Upper lobe of left lung (tissue), 6 donors: ENCODE measurements around the gene STARD10. TPM values are rescaled to one million over a fixed set of nuclear protein-coding genes. Genes with fewer than 3 reads are reported as not detected.

Experiments
- ATAC-seq, 2 donors: fragments of 200-7000 bp; cut with Tn5 transposase; one replicate each; pipeline ENCODE4 v1.9.1; 2022; ENCODE audit warnings: mild to moderate bottlenecking in 2 of 2, moderate library complexity in 2 of 2; ENCODE audit not compliant: low FRiP score in 2 of 2
- DNase-seq, 2 donors: peaks; one replicate each; pipeline ENCODE4 v3.0.0-alpha.2; 2019 to 2020
- H3K27ac ChIP-seq, 4 donors: fragments of 200-600 bp; sonication (generic); one replicate each; pipeline ENCODE4 v1.5.1; 2016 to 2019
- H3K27me3 ChIP-seq, 4 donors: fragments of 200-600 bp; sonication (generic); one replicate each; pipeline ENCODE4 v1.5.1; 2017 to 2019
- H3K36me3 ChIP-seq, 4 donors: fragments of 200-600 bp; sonication (generic); one replicate each; pipeline ENCODE4 v1.5.1; 2016 to 2019
- H3K4me1 ChIP-seq, 4 donors: fragments of 200-600 bp; sonication (generic); one replicate each; pipeline ENCODE4 v1.5.1; 2018 to 2019
- H3K4me3 ChIP-seq, 4 donors: fragments of 200-600 bp; sonication (generic); one replicate each; pipeline ENCODE4 v1.5.1; 2017 to 2019; ENCODE audit warnings: mild to moderate bottlenecking in 2 of 4, moderate library complexity in 1 of 4
- H3K9me3 ChIP-seq, 4 donors: fragments of 200-600 bp; sonication (generic); one replicate each; pipeline ENCODE4 v1.5.1; 2018 to 2019
- CTCF ChIP-seq, 6 experiments: fragments of 450-650 bp in 4 of 6; fragments of 200-600 bp in 2 of 6; sonication (generic) in 2 of 6; IDR thresholded peaks; one replicate each; pipeline ENCODE4 v1.5.1; 2016 to 2019; ENCODE audit warnings: antibody characterized with exemption in 6 of 6
- EP300 ChIP-seq, 4 donors: sonication (generic); formaldehyde crosslinking; IDR thresholded peaks; one replicate each; pipeline ENCODE4 v1.5.1; 2017; ENCODE audit warnings: antibody characterized with exemption in 4 of 4, control low read depth in 2 of 4
- POLR2A ChIP-seq, 4 donors: fragments of 450-650 bp; IDR thresholded peaks; one replicate each; pipeline ENCODE4 v1.5.1; 2016 to 2017; ENCODE audit warnings: antibody characterized with exemption in 4 of 4, mild to moderate bottlenecking in 2 of 4
- POLR2AphosphoS5 ChIP-seq, 2 donors: sonication (generic); formaldehyde crosslinking; IDR thresholded peaks; one replicate each; pipeline ENCODE4 v1.5.1; 2017; ENCODE audit warnings: antibody characterized with exemption in 2 of 2
- WGBS, 2 donors: methylation state at CpG; one replicate each; pipeline ENCODE4 v1.1.5; 2017 to 2018; 5-methylcytosine and 5-hydroxymethylcytosine counted together
- total RNA-seq, 6 donors: library from RNA; depleted of rRNA in 4 of 6; stranded (reverse); fragments of >200 nt in 4 of 6; gene quantifications; one replicate each; pipeline versions ENCODE4 v1.1.0 to v1.2.1, GENCODE V29; 2016 to 2021
- donor health status: DM: no; HTN: no; CAD: no; lungs with moderate emphysema.
- donor health status: DM: no; HTN: yes; CAD: no; lungs with severe emphysema.

STARD10 gene
- total RNA-seq, 6 donors from 2014 or later = 93.2 to 227 (median 151) TPM

- Histone ChIP-seq H3K9me3 (no peaks in the 10 kb centered on the region), H3K27ac (peak overlapping the region in 2 of 4 donors; percentile 31 to 48), H3K4me1 (peaks cover 34 to 78% (median 69%) of the 10 kb centered on the region in 4 donors), H3K27me3 (no peaks in the 10 kb centered on the region), H3K4me3 (no peak overlapping the region), H3K36me3 (no peaks in the 10 kb centered on the region)
- 81% methylated on average over 3 of the region's 3 CpGs; no CpG with 5 or more reads in 1 of the 2 donors for WGBS, 2 donors
- TF ChIP-seq POLR2AphosphoS5 (IDR thresholded peaks at IDR 0.05) = no peak
- no peak for DNase-seq
- ATAC-seq = no peak
These were observed 47.0 kb downstream of the STARD10 start for GRCh38 chr11:72746821-72747220.

- DNase-seq = no peak
- 70 to 80% methylated on average over 7 to 11 of the region's 11 CpGs for WGBS, 2 donors
- TF ChIP-seq POLR2AphosphoS5 (IDR thresholded peaks at IDR 0.05) (no peak), POLR2A (IDR thresholded peaks at IDR 0.05) (no peak), CTCF (IDR thresholded peaks at IDR 0.05) (no peak), EP300 (IDR thresholded peaks at IDR 0.05) (no peak)
- peak overlapping the region in 3 of 4 donors; percentile 31 to 54 (median 48) for H3K27ac ChIP-seq
- H3K4me1 ChIP-seq = peaks cover 37 to 78% (median 70%) of the 10 kb centered on the region in 4 donors
- ATAC-seq = no peak
- no peaks in the 10 kb centered on the region for H3K27me3 ChIP-seq
- no peaks in the 10 kb centered on the region for H3K9me3 ChIP-seq
- no peaks in the 10 kb centered on the region for H3K36me3 ChIP-seq
- no peak overlapping the region for H3K4me3 ChIP-seq
These were observed 47.8 kb downstream of the STARD10 start for GRCh38 chr11:72745925-72746550.

GRCh38 chr11:72745511-72745910, 48.3 kb downstream of the STARD10 start:
- DNase-seq (no peak), ATAC-seq (no peak)
- Histone ChIP-seq H3K9me3 (no peaks in the 10 kb centered on the region), H3K27ac (peak overlapping the region in 2 of 4 donors; percentile 31 to 54), H3K4me1 (peaks cover 38 to 78% (median 70%) of the 10 kb centered on the region in 4 donors), H3K27me3 (no peaks in the 10 kb centered on the region), H3K36me3 (no peaks in the 10 kb centered on the region), H3K4me3 (no peak overlapping the region)
- 67 to 75% methylated on average over 3 to 5 of the region's 5 CpGs for WGBS, 2 donors
- TF ChIP-seq POLR2AphosphoS5 (IDR thresholded peaks at IDR 0.05) = no peak

- TF ChIP-seq POLR2AphosphoS5 (IDR thresholded peaks at IDR 0.05) (no peak), CTCF (IDR thresholded peaks at IDR 0.05) (no peak), EP300 (IDR thresholded peaks at IDR 0.05) (no peak), POLR2A (IDR thresholded peaks at IDR 0.05) (no peak)
- no peak overlapping the region for H3K4me3 ChIP-seq
These were observed 49.4 kb downstream of the STARD10 start for GRCh38 chr11:72744474-72744873.

GRCh38 chr11:72743321-72744221, 50.3 kb downstream of the STARD10 start:
- 62 to 73% methylated on average over 5 to 6 of the region's 6 CpGs for WGBS, 2 donors
- H3K4me1 ChIP-seq = peaks cover 44 to 89% (median 78%) of the 10 kb centered on the region in 4 donors
- ATAC-seq (no peak), DNase-seq (no peak)
- TF ChIP-seq EP300 (IDR thresholded peaks at IDR 0.05) = no peak
- no peak for TF ChIP-seq POLR2A (IDR thresholded peaks at IDR 0.05)
- no peak for TF ChIP-seq POLR2AphosphoS5 (IDR thresholded peaks at IDR 0.05)
- TF ChIP-seq CTCF (IDR thresholded peaks at IDR 0.05) = no peak
- H3K27me3 ChIP-seq = no peaks in the 10 kb centered on the region
- H3K27ac ChIP-seq = peak overlapping the region; percentile 40 to 91 (median 54)
- H3K9me3 ChIP-seq = no peaks in the 10 kb centered on the region
- no peaks in the 10 kb centered on the region for H3K36me3 ChIP-seq
- no peak overlapping the region for H3K4me3 ChIP-seq

More at GRCh38 chr11:72744474-72744873, 49.4 kb downstream of the STARD10 start:
- no peak for ATAC-seq
- H3K36me3 ChIP-seq = no peaks in the 10 kb centered on the region
- peaks cover 38 to 80% (median 72%) of the 10 kb centered on the region in 4 donors for H3K4me1 ChIP-seq
- no peak for DNase-seq
- H3K9me3 ChIP-seq = no peaks in the 10 kb centered on the region
- peak overlapping the region; percentile 40 to 91 (median 54) for H3K27ac ChIP-seq
- 65 to 81% methylated on average over 6 of the region's 6 CpGs for WGBS, 2 donors
- H3K27me3 ChIP-seq = no peaks in the 10 kb centered on the region
